ENCODE measurements around the gene STYK1.
"Not testable (repeated sequence)": the region's sequence is repeated elsewhere in the genome, so short reads cannot be mapped to it uniquely, and the experiment has no call there.

The STYK1 gene

DNA sequence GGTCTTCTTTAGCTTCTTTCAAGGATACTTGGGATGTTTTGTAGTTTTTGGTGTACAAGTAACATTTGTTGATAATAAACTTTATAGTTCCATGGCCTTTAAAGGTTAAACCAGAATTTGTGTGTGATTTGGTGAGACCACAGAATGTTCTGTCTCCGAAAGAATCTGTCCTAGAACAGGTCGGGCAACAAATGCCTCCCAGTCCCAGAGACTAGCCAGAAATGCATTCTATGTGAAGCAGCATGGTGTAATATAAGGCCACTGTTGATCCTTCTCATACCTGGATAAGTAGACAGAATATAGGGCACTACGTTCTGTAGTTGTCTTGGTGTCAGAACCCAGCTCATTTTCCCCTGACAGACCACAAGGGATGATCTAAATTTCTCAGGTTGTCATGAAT is 10.0 kb downstream of the STYK1 start:
- no peaks in the 10 kb centered on the region for H3K27me3 ChIP-seq (ENCODE audit: insufficient read depth, insufficient read length)
- no peak for DNase-seq (ENCODE audit: low read depth, low spot score)
- H3K36me3 ChIP-seq (ENCODE audit: insufficient read depth, insufficient read length, low read length) = no peaks in the 10 kb centered on the region
- H3K9ac ChIP-seq (ENCODE audit: insufficient read length, low read depth) = no peak overlapping the region
- H3K9me3 ChIP-seq (ENCODE audit: insufficient read depth, low read length) = 0 out of 2 replicates have a peak, but pooled peaks cover 6% of the 10 kb centered on the region
- H3K4me1 ChIP-seq (ENCODE audit: insufficient read depth, insufficient read length) = no peaks in the 10 kb centered on the region
- TF ChIP-seq SUZ12 (IDR thresholded peaks at IDR 0.05; ENCODE audit: extremely low read depth, insufficient read depth, insufficient read length) (no peak), ZNF274 (IDR thresholded peaks at IDR 0.05; ENCODE audit: low read depth, low read length) (no peak), YY1 (IDR thresholded peaks at IDR 0.05; ENCODE audit: insufficient read depth, insufficient read length) (no peak)
- H3K4me3 ChIP-seq (ENCODE audit: insufficient read length, low read depth) = no peak overlapping the region

DNA sequence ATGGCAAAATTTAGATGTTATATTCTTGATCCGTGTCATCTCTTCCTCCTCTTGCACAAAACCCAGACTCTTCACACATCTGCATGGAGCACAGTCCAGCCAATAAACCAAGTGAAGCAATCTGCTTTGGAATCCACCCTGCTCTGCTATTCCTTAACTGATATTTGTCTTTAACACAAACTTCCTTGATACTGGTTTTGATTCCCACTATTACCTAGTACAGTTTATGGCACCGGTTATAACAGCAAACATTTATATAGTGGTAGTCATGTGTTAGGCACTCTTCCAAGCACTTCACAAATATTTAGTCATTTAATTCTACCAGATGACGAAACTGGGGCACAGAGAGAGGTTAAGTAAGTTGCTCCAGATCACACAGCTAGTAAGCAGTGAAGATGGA is 12.5 kb downstream of the STYK1 start:
- H3K9ac ChIP-seq (ENCODE audit: insufficient read length, low read depth) = no peak overlapping the region
- H3K4me3 ChIP-seq (ENCODE audit: insufficient read length, low read depth) = no peak overlapping the region
- no peak for DNase-seq (ENCODE audit: low read depth, low spot score)
- H3K4me1 ChIP-seq (ENCODE audit: insufficient read depth, insufficient read length) = no peaks in the 10 kb centered on the region
- no peaks in the 10 kb centered on the region for H3K36me3 ChIP-seq (ENCODE audit: insufficient read depth, insufficient read length, low read length)
- peaks cover 29% of the 10 kb centered on the region for H3K9me3 ChIP-seq (ENCODE audit: insufficient read depth, low read length)
- no peak for TF ChIP-seq SUZ12 (IDR thresholded peaks at IDR 0.05; ENCODE audit: extremely low read depth, insufficient read depth, insufficient read length)
- TF ChIP-seq ZNF274 (IDR thresholded peaks at IDR 0.05; ENCODE audit: low read depth, low read length) = no peak
- no peak for TF ChIP-seq YY1 (IDR thresholded peaks at IDR 0.05; ENCODE audit: insufficient read depth, insufficient read length)
- no peaks in the 10 kb centered on the region for H3K27me3 ChIP-seq (ENCODE audit: insufficient read depth, insufficient read length)

DNA sequence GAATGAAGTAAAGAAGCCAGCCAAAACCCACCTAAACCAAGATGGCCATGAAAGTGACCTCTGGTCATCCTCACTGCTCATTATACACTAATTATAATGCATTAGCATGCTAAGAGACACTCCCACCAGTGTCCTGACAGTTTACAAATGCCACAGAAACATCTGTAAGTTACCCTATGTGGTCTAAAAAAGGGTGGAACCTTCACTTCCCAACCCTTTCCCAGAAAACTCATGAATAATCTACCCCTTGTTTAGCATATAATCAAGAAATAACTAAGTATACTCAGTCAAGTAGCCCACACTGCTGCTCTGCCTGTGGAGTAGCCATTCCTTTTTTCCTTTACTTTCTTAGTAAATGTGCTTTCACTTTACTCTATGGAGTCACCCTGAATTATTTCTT is 19.8 kb downstream of the STYK1 start:
- no peaks in the 10 kb centered on the region for H3K27me3 ChIP-seq (ENCODE audit: insufficient read depth, insufficient read length)
- H3K9me3 ChIP-seq (ENCODE audit: insufficient read depth, low read length) = peaks cover 34% of the 10 kb centered on the region
- no peaks in the 10 kb centered on the region for H3K4me1 ChIP-seq (ENCODE audit: insufficient read depth, insufficient read length)

DNA sequence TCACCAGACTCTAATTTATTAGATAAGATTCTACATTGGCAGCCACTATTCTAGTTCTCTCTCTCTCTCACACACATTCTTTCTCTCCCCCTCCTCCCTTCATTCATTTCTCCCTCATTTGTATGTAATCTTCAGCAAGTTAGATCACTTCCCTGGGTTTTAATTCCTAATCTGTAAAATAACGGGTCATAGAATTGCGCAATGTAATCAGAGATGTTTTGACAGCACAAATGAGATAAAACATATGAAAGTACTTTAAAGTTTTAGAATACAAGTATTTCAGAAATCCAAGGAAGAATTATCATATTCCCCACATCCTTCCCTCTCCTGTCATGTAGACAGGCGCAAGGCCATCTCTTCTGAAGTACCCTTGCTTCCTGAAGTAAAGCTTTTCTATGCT is 21.7 kb downstream of the STYK1 start:
- Histone ChIP-seq H3K9ac (ENCODE audit: insufficient read length, low read depth) (no peak overlapping the region), H3K4me3 (ENCODE audit: insufficient read length, low read depth) (no peak overlapping the region), H3K9me3 (ENCODE audit: insufficient read depth, low read length) (peaks cover 36% of the 10 kb centered on the region), H3K4me1 (ENCODE audit: insufficient read depth, insufficient read length) (no peaks in the 10 kb centered on the region), H3K36me3 (ENCODE audit: insufficient read depth, insufficient read length, low read length) (no peaks in the 10 kb centered on the region), H3K27me3 (ENCODE audit: insufficient read depth, insufficient read length) (no peaks in the 10 kb centered on the region)
- no peak for TF ChIP-seq YY1 (IDR thresholded peaks at IDR 0.05; ENCODE audit: insufficient read depth, insufficient read length)
- no peak for TF ChIP-seq ZNF274 (IDR thresholded peaks at IDR 0.05; ENCODE audit: low read depth, low read length)
- no peak for TF ChIP-seq SUZ12 (IDR thresholded peaks at IDR 0.05; ENCODE audit: extremely low read depth, insufficient read depth, insufficient read length)
- no peak for DNase-seq (ENCODE audit: low read depth, low spot score)

More for the DNA sequence above, 19.8 kb downstream of the STYK1 start:
- Histone ChIP-seq H3K4me3 (ENCODE audit: insufficient read length, low read depth) (no peak overlapping the region), H3K9ac (ENCODE audit: insufficient read length, low read depth) (no peak overlapping the region), H3K36me3 (ENCODE audit: insufficient read depth, insufficient read length, low read length) (no peaks in the 10 kb centered on the region)
- TF ChIP-seq YY1 (IDR thresholded peaks at IDR 0.05; ENCODE audit: insufficient read depth, insufficient read length) (no peak), ZNF274 (IDR thresholded peaks at IDR 0.05; ENCODE audit: low read depth, low read length) (no peak), SUZ12 (IDR thresholded peaks at IDR 0.05; ENCODE audit: extremely low read depth, insufficient read depth, insufficient read length) (no peak)
- DNase-seq (ENCODE audit: low read depth, low spot score) = no peak

DNA sequence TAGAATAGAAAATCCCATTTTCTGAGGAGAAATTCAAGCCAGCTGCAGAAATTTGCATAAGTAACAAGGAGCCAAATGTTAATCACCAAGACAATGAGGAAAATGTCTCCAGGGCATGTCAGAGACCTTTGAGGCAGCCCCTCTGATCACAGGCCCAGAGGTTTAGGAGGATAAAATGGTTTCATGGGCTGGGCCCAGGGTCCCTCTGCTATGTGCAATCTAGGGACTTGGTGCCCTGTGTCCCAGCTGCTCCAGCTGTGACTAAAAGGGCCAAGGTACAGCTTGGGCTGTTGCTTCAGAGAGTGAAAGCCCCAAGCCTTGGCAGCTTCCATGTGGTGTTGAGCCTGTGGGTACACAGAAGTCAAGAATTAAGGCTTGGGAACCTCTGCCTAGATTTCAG is 27.3 kb downstream of the STYK1 start:
- not testable (repeated sequence) for H3K27me3 ChIP-seq (ENCODE audit: insufficient read depth, insufficient read length); H3K4me3 ChIP-seq (ENCODE audit: insufficient read length, low read depth); H3K36me3 ChIP-seq (ENCODE audit: insufficient read depth, insufficient read length, low read length); DNase-seq (ENCODE audit: low read depth, low spot score); H3K9ac ChIP-seq (ENCODE audit: insufficient read length, low read depth); H3K4me1 ChIP-seq (ENCODE audit: insufficient read depth, insufficient read length)
- H3K9me3 ChIP-seq (ENCODE audit: insufficient read depth, low read length) = peaks cover 43% of the 10 kb centered on the region

DNA sequence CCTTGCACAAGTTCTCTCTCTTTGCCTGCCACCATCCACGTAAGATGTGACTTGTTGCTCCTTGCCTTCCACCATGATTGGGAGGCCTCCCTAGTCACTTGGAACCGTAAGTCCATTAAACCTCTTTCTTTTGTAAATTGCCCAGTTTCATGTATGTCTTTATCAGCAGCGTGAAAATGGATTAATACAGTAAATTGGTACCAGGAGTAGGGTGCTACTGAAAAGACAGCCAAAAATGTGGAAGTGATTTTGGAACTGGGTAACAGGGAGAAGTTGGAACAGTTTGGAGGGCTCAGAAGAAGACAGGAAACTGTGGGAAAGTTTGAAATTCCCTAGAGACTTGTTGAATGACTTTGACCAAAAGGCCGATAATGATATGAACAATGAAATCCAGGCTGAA is 27.9 kb downstream of the STYK1 start:
- no peak overlapping the region for H3K4me3 ChIP-seq (ENCODE audit: insufficient read length, low read depth)
- H3K36me3 ChIP-seq (ENCODE audit: insufficient read depth, insufficient read length, low read length) = no peaks in the 10 kb centered on the region
- no peaks in the 10 kb centered on the region for H3K4me1 ChIP-seq (ENCODE audit: insufficient read depth, insufficient read length)
- DNase-seq (ENCODE audit: low read depth, low spot score) = no peak
- H3K27me3 ChIP-seq (ENCODE audit: insufficient read depth, insufficient read length) = no peaks in the 10 kb centered on the region
- TF ChIP-seq SUZ12 (IDR thresholded peaks at IDR 0.05; ENCODE audit: extremely low read depth, insufficient read depth, insufficient read length) (no peak), ZNF274 (IDR thresholded peaks at IDR 0.05; ENCODE audit: low read depth, low read length) (no peak), YY1 (IDR thresholded peaks at IDR 0.05; ENCODE audit: insufficient read depth, insufficient read length) (no peak)
- H3K9ac ChIP-seq (ENCODE audit: insufficient read length, low read depth) = no peak overlapping the region
- peaks cover 43% of the 10 kb centered on the region for H3K9me3 ChIP-seq (ENCODE audit: insufficient read depth, low read length)

DNA sequence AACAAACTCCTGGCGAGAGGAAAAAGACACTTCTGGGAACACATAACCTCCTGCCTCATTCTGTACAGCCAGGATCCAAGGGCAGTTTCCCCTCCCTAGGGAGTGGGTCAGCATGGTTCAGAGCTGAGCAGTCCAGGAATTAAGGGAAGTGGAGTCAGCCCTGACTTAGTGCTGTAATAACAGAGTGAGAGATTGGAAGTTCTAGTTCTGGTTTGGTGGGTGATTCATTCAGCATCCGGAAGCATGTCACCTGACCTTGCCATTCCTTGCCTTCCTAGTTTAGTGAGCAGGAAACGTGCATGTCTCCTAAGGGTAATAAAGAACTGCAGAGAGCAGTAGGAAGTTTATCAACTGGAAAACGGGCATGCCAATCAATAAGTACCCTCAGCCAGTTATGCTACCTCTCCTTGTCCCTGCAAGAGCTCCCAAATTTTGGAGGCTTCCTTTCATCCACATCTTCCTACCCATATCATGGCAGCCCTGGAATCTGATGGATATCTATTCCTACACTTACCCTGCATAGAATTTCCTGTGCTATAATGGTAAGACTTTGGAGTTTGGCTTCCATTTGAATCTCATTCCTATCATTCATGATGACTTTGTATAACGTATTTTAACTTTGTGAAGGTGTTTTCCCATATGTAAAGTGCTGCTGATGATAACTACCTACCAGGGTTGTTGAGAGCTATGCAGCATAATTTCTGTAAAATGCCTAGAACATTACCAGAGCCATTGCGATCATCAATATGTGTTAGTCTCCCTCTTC is 31.9 kb downstream of the STYK1 start:
- TF ChIP-seq YY1 (IDR thresholded peaks at IDR 0.05; ENCODE audit: insufficient read depth, insufficient read length) = no peak
- TF ChIP-seq SUZ12 (IDR thresholded peaks at IDR 0.05; ENCODE audit: extremely low read depth, insufficient read depth, insufficient read length) = no peak
- H3K27me3 ChIP-seq (ENCODE audit: insufficient read depth, insufficient read length) = no peaks in the 10 kb centered on the region
- H3K9me3 ChIP-seq (ENCODE audit: insufficient read depth, low read length) = peaks cover 22% of the 10 kb centered on the region
- no peak for DNase-seq (ENCODE audit: low read depth, low spot score)
- H3K4me3 ChIP-seq (ENCODE audit: insufficient read length, low read depth) = no peak overlapping the region
- H3K9ac ChIP-seq (ENCODE audit: insufficient read length, low read depth) = no peak overlapping the region
- no peaks in the 10 kb centered on the region for H3K36me3 ChIP-seq (ENCODE audit: insufficient read depth, insufficient read length, low read length)
- no peaks in the 10 kb centered on the region for H3K4me1 ChIP-seq (ENCODE audit: insufficient read depth, insufficient read length)

Measured in NT2/D1 (cell line).